NB4 (cell line): ENCODE measurements around the gene ZNF775.

ENCODE experiments used
- DNase-seq: peaks from one replicate; pipeline ENCODE4 v3.0.0; 2010; ENCODE audit warnings: low read depth
- H3K4me3 ChIP-seq: one replicate; pipeline ENCODE4 v1.5.1; 2011; ENCODE audit warnings: mild to moderate bottlenecking, low read depth, low read length, moderate library complexity
- MYC ChIP-seq: IDR thresholded peaks from 2 replicates; pipeline ENCODE4 v1.6.1; 2011; ENCODE audit warnings: low read depth, low read length
- POLR2A ChIP-seq: IDR thresholded peaks from 2 replicates; pipeline ENCODE4 v1.6.1; 2011; ENCODE audit warnings: mild to moderate bottlenecking; ENCODE audit not compliant: insufficient read length; ENCODE audit errors: extremely low read depth
- TF ChIP-seq, protein P1 (sequence below): IDR thresholded peaks from 2 replicates; pipeline ENCODE4 v1.6.1; 2011; ENCODE audit warnings: low read depth, low read length
- TF ChIP-seq, protein P2 (sequence below): IDR thresholded peaks from one replicate; pipeline ENCODE4 v1.5.1; 2012; ENCODE audit warnings: low read depth, low read length

ZNF775 gene

DNA sequence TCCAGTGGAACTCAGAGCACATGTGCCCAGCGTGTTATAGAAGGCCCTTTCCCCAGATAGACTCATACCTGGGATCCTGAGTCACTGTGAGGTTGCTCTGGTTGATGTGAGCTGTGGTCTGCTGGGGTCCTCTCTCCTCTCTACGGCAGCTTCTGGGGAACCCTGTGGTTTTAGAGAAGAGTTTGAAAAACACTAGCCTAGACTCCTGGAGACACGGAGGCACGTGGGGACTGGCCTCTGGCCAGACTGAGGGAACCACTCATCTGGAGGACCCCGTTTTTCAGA, 10.3 kb downstream of the ZNF775 start:
- TF ChIP-seq MYC = no peak
- no peak for TF ChIP-seq POLR2A
- TF ChIP-seq, protein P1, sequence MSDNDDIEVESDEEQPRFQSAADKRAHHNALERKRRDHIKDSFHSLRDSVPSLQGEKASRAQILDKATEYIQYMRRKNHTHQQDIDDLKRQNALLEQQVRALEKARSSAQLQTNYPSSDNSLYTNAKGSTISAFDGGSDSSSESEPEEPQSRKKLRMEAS = no peak
- TF ChIP-seq, protein P2, sequence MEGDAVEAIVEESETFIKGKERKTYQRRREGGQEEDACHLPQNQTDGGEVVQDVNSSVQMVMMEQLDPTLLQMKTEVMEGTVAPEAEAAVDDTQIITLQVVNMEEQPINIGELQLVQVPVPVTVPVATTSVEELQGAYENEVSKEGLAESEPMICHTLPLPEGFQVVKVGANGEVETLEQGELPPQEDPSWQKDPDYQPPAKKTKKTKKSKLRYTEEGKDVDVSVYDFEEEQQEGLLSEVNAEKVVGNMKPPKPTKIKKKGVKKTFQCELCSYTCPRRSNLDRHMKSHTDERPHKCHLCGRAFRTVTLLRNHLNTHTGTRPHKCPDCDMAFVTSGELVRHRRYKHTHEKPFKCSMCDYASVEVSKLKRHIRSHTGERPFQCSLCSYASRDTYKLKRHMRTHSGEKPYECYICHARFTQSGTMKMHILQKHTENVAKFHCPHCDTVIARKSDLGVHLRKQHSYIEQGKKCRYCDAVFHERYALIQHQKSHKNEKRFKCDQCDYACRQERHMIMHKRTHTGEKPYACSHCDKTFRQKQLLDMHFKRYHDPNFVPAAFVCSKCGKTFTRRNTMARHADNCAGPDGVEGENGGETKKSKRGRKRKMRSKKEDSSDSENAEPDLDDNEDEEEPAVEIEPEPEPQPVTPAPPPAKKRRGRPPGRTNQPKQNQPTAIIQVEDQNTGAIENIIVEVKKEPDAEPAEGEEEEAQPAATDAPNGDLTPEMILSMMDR = no peak
- H3K4me3 ChIP-seq = no peak overlapping the region
- no peak for DNase-seq

DNA sequence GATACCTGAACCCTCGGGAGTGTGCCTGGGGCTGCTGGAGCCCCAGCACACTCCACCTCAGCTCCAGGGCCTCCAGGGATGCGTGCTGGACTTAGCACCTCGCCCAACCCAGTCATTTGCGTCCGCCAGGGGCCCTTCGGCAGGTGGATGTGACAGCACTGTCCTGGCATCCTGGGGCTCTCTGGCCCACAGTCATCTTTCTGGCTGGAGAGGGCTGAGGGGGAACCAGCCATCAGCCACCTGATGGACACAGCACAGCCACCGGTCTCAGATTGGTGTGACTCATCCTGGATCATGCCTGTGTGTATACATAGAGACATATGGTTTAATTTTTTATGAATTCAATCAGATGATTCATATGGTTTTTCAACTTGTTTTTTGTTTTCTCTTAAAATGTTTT, 11.1 kb downstream of the ZNF775 start:
- no peak for DNase-seq
- TF ChIP-seq POLR2A = no peak
- H3K4me3 ChIP-seq = no peak overlapping the region

DNA sequence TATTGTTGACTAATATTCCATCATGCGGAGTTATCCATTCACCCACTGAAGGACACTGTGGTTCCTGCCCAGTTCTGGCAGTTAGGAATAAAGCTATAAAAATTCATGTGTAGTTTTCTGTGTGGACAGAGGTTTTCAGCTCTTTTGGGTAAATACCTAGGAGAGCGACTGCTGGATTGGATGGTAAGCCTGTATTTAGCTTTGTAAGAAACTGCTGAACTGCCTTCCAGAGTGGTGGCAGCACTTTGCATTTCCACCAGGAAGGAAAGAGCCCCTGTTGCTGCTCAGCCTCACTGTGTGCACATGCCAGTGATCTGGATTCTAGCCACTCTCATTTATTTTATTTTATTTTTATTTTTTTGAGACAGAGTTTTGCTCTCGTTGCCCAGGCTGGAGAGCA, 14.2 kb downstream of the ZNF775 start:
- DNase-seq = no peak
- no peak overlapping the region for H3K4me3 ChIP-seq

DNA sequence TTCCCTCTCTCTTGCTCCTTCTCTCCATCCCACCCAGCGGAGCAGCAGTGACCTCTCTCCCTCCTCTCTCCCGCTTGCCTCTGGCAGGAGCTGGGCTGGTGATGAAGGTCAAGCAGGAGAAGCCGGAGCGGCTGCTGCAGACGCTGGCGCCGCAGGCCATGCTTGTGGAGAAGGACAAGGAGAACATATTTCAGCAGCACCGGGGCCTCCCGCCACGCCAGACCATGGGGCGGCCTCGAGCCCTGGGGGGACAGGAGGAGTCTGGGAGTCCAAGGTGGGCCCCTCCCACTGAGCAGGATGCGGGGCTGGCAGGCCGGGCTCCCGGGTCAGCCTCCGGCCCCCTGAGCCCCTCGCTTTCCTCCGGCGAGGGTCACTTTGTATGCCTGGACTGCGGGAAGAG, 17.3 kb downstream of the ZNF775 start:
- TF ChIP-seq MYC (no peak), POLR2A (no peak)
- TF ChIP-seq, protein P2 = no peak
- TF ChIP-seq, protein P1 = no peak
- no peak overlapping the region for H3K4me3 ChIP-seq
- DNase-seq = no peak

More for the DNA sequence above, 14.2 kb downstream of the ZNF775 start:
- TF ChIP-seq, protein P2 = no peak
- TF ChIP-seq, protein P1 = no peak
- no peak for TF ChIP-seq MYC
- no peak for TF ChIP-seq POLR2A

DNA sequence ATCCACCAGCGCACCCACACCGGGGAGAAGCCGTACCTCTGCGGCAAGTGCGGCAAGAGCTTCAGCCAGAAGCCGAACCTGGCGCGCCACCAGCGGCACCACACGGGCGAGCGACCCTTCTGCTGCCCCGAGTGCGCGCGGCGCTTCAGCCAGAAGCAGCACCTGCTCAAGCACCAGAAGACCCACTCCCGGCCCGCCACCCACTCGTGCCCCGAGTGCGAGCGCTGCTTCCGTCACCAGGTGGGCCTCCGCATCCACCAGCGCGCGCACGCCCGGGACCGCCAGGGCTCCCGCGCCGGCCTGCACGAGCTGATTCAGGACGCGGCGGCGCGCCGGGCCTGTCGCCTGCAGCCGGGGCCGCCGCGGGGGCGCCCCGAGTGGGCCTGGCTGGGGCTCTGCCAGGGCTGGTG, 17.7 kb downstream of the ZNF775 start:
- TF ChIP-seq, protein P2 = no peak
- TF ChIP-seq MYC = no peak
- TF ChIP-seq, protein P1 = no peak
- no peak for TF ChIP-seq POLR2A
- H3K4me3 ChIP-seq = no peak overlapping the region
- DNase-seq = no peak

DNA sequence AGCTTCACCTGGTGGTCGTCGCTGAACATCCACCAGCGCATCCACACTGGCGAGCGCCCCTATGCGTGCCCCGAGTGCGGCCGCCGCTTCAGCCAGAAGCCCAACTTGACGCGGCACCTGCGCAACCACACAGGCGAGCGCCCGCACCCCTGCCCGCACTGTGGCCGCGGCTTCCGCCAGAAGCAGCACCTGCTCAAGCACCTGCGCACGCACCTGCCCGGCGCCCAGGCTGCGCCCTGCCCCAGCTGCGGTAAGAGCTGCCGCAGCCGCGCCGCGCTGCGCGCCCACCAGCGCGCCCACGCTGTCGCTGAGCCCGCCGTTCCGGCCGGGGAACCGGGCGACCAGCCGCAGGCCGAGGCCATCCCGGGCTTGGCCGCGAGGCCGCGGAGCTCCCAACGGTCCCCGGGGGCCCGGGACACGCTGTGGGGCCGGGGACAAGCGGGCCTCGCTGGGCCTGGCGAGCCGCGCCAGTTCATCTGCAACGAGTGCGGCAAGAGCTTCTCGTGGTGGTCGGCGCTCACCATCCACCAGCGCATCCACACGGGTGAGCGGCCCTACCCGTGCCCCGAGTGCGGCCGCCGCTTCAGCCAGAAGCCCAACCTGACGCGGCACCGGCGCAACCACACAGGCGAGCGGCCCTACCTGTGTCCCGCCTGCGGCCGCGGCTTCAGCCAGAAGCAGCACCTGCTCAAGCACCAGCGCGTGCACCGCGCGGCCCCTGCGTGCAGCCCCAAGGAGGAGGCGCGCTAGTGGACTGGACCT, 18.4 kb downstream of the ZNF775 start:
- no peak for DNase-seq
- no peak for TF ChIP-seq POLR2A
- TF ChIP-seq, protein P2 = no peak
- TF ChIP-seq MYC = no peak
- TF ChIP-seq, protein P1 = no peak

More for the DNA sequence above, 18.4 kb downstream of the ZNF775 start:
- no peak overlapping the region for H3K4me3 ChIP-seq
